H9 (cell line): ENCODE results near the gene TPP1. TPM values are rescaled to one million over a fixed set of nuclear protein-coding genes. Genes with fewer than 3 reads are reported as not detected.

Experiments
- DNase-seq: peaks from one replicate; pipeline ENCODE4 v3.0.0-alpha.2; 2017
- H2AFZ ChIP-seq: one replicate; pipeline ENCODE4 v1.6.1; 2013; ENCODE audit warnings: mild to moderate bottlenecking, low read length, control low read depth, moderate library complexity
- H2AK5ac ChIP-seq: 2 replicates; pipeline ENCODE4 v1.6.1; 2013; ENCODE audit warnings: low read length, control low read depth, mixed read lengths; ENCODE audit not compliant: insufficient read length
- H2BK120ac ChIP-seq: one replicate; pipeline ENCODE4 v1.6.1; 2013; ENCODE audit warnings: low read depth, mild to moderate bottlenecking, low read length, control low read depth, inconsistent platforms; ENCODE audit not compliant: poor library complexity, severe bottlenecking
- H2BK12ac ChIP-seq: 2 replicates; pipeline ENCODE4 v1.6.1; 2013; ENCODE audit warnings: low read length, control low read depth, mixed read lengths, low read depth; ENCODE audit not compliant: insufficient read length
- H2BK15ac ChIP-seq: 2 replicates; pipeline ENCODE4 v1.6.1; 2013; ENCODE audit warnings: low read depth, low read length, control low read depth
- H2BK20ac ChIP-seq: one replicate; pipeline ENCODE4 v1.6.1; 2013; ENCODE audit warnings: low read depth, mild to moderate bottlenecking, low read length, control low read depth, inconsistent platforms; ENCODE audit not compliant: poor library complexity, severe bottlenecking
- H2BK5ac ChIP-seq: 2 replicates; pipeline ENCODE4 v1.6.1; 2013; ENCODE audit warnings: low read length, control low read depth, mixed read lengths; ENCODE audit not compliant: insufficient read length
- H3K14ac ChIP-seq: 2 replicates; pipeline ENCODE4 v1.6.1; 2013; ENCODE audit warnings: low read length, control low read depth; ENCODE audit not compliant: insufficient read depth
- H3K18ac ChIP-seq: 2 replicates; pipeline ENCODE4 v1.6.1; 2013; ENCODE audit warnings: low read depth, mild to moderate bottlenecking, mixed read lengths, low read length, control low read depth; ENCODE audit not compliant: insufficient read length
- H3K23ac ChIP-seq: 2 replicates; pipeline ENCODE4 v1.6.1; 2013; ENCODE audit warnings: low read length, control low read depth, mixed read lengths, low read depth; ENCODE audit not compliant: insufficient read length
- H3K23me2 ChIP-seq: 2 replicates; pipeline ENCODE4 v1.6.1; 2013; ENCODE audit warnings: low read depth, mild to moderate bottlenecking, mixed read lengths, low read length, control low read depth; ENCODE audit not compliant: insufficient read length, poor library complexity, severe bottlenecking
- H3K27ac ChIP-seq: 2 replicates; pipeline ENCODE4 v1.5.1; 2013; ENCODE audit warnings: low read length, control low read depth, mixed read lengths, low read depth; ENCODE audit not compliant: insufficient read length
- H3K27me3 ChIP-seq: 2 replicates; pipeline ENCODE4 v1.6.1; 2013; ENCODE audit warnings: low read length, control low read depth, inconsistent platforms; ENCODE audit not compliant: insufficient read depth
- H3K4ac ChIP-seq: 2 replicates; pipeline ENCODE4 v1.6.1; 2013; ENCODE audit warnings: low read depth, mild to moderate bottlenecking, control low read depth, inconsistent platforms, low read length, moderate library complexity
- H3K4me1 ChIP-seq: 2 replicates; pipeline ENCODE4 v1.6.1; 2013; ENCODE audit warnings: low read length, control low read depth, inconsistent platforms; ENCODE audit not compliant: insufficient read depth
- H3K4me2 ChIP-seq: 2 replicates; pipeline ENCODE4 v1.6.1; 2013; ENCODE audit warnings: low read length, control low read depth, mixed read lengths; ENCODE audit not compliant: insufficient read length, insufficient read depth
- H3K56ac ChIP-seq: 2 replicates; pipeline ENCODE4 v1.6.1; 2013; ENCODE audit warnings: low read depth, mild to moderate bottlenecking, mixed read lengths, low read length, control low read depth; ENCODE audit not compliant: insufficient read length
- H3K79me1 ChIP-seq: 2 replicates; pipeline ENCODE4 v1.6.1; 2013; ENCODE audit warnings: low read depth, mild to moderate bottlenecking, moderate library complexity, low read length, control low read depth, inconsistent platforms; ENCODE audit not compliant: insufficient read depth, poor library complexity, severe bottlenecking
- H3K79me2 ChIP-seq: 2 replicates; pipeline ENCODE4 v1.6.1; 2013; ENCODE audit warnings: low read length, control low read depth, inconsistent platforms; ENCODE audit not compliant: insufficient read depth
- H3K9ac ChIP-seq: 2 replicates; pipeline ENCODE4 v1.6.1; 2013; ENCODE audit warnings: low read length, control low read depth, mixed read lengths; ENCODE audit not compliant: insufficient read length; ENCODE audit errors: extremely low read depth
- H3K9me3 ChIP-seq: one replicate; pipeline ENCODE4 v1.6.1; 2013; ENCODE audit warnings: low read depth, low read length, inconsistent platforms; ENCODE audit not compliant: control insufficient read depth
- H3T11ph ChIP-seq: one replicate; pipeline ENCODE4 v1.6.1; 2013; ENCODE audit warnings: mild to moderate bottlenecking, low read length, control low read depth, inconsistent platforms
- H4K20me1 ChIP-seq: one replicate; pipeline ENCODE4 v1.6.1; 2013; ENCODE audit not compliant: control insufficient read depth, insufficient read length, insufficient read depth
- H4K5ac ChIP-seq: 2 replicates; pipeline ENCODE4 v1.6.1; 2013; ENCODE audit warnings: low read depth, mild to moderate bottlenecking, mixed read lengths, low read length, control low read depth; ENCODE audit not compliant: insufficient read length
- H4K8ac ChIP-seq: replicated peaks from 2 replicates; pipeline ENCODE4 v1.6.1; 2013; ENCODE audit warnings: low read length, control low read depth, mixed read lengths, low read depth; ENCODE audit not compliant: insufficient read length
- H4K91ac ChIP-seq: 2 replicates; pipeline ENCODE4 v1.6.1; 2013; ENCODE audit warnings: low read depth, mild to moderate bottlenecking, moderate library complexity, mixed read lengths, low read length, control low read depth; ENCODE audit not compliant: insufficient read length
- H3K27ac Mint-ChIP-seq, 3 experiments: 2 replicates in 2 of 3; 3 replicates in 1 of 3; pipeline ENCODE4 v1.8.0; 2020 to 2021; ENCODE audit warnings: mixed read lengths in 3 of 3, mild to moderate bottlenecking in 1 of 3, moderate library complexity in 1 of 3
- H3K27me3 Mint-ChIP-seq: 2 replicates; pipeline ENCODE4 v1.8.0; 2021; ENCODE audit warnings: low read depth, mild to moderate bottlenecking, moderate library complexity, mixed read lengths
- H3K36me3 Mint-ChIP-seq, 3 experiments: 2 replicates in 2 of 3; 3 replicates in 1 of 3; pipeline ENCODE4 v1.8.0; 2020 to 2021; ENCODE audit warnings: low read depth in 3 of 3, mixed read lengths in 3 of 3; ENCODE audit not compliant: insufficient read depth in 1 of 3
- H3K4me1 Mint-ChIP-seq, 2 experiments: 2 replicates each; pipeline ENCODE4 v1.8.0; 2020; ENCODE audit warnings: mixed read lengths in 2 of 2
- H3K4me3 Mint-ChIP-seq, 2 experiments: 2 replicates in 1 of 2; 3 replicates in 1 of 2; pipeline ENCODE4 v1.8.0; 2020 to 2021; ENCODE audit warnings: mild to moderate bottlenecking in 2 of 2, mixed read lengths in 2 of 2, moderate library complexity in 1 of 2
- H3K9me3 Mint-ChIP-seq, 2 experiments: 2 replicates in 1 of 2; 3 replicates in 1 of 2; pipeline ENCODE4 v1.8.0; 2020; ENCODE audit warnings: mild to moderate bottlenecking in 2 of 2, mixed read lengths in 2 of 2, moderate library complexity in 1 of 2
- CTCF ChIP-seq: fragments of 200-600 bp; sonication (generic); conservative IDR thresholded peaks from 3 replicates; pipeline ENCODE4 v1.8.0; 2021; ENCODE audit warnings: antibody characterized with exemption, mild to moderate bottlenecking
- WGBS: extraction: QIAGEN DNeasy Blood & Tissue Kit; methylation state at CpG from one replicate; pipeline ENCODE4 v1.1.7; 2013; ENCODE audit warnings: missing lambda C conversion rate, low lambda C conversion rate, mixed read lengths; ENCODE audit not compliant: insufficient read length; ENCODE audit errors: extremely low coverage; 5-methylcytosine and 5-hydroxymethylcytosine counted together
- total RNA-seq: library from RNA; stranded (reverse); gene quantifications from 2 replicates; pipeline ENCODE4 v1.2.1, GENCODE V29; 2021

Gene TPP1
- total RNA-seq, 1 experiment from 2014 or later = 37.2 TPM

GRCh38 chr11:6634534-6634933 lies 15.3 kb upstream of the TPP1 start:
- Histone ChIP-seq H2AK5ac (no peak overlapping the region), H3K23me2 (peaks cover 9% of the 10 kb centered on the region), H3K4ac (no peak overlapping the region), H2BK120ac (no peak overlapping the region), H3K27me3 (peaks cover 13% of the 10 kb centered on the region; the same call in 1 of the 2 replicates), H4K8ac (no peak overlapping the region), H3K79me1 (no peaks in the 10 kb centered on the region), H3K79me2 (no peaks in the 10 kb centered on the region), H4K91ac (no peak overlapping the region), H3K23ac (no peak overlapping the region), H3K27ac (no peak overlapping the region), H3K9ac (no peak overlapping the region), H4K20me1 (no peaks in the 10 kb centered on the region), H3K4me2 (no peak overlapping the region), H2BK12ac (no peak overlapping the region), H3K9me3 (no peaks in the 10 kb centered on the region), H3T11ph (no peak overlapping the region), H2BK20ac (no peak overlapping the region), H2BK5ac (no peak overlapping the region), H3K14ac (no peak overlapping the region), H3K56ac (no peak overlapping the region), H3K18ac (no peak overlapping the region), H3K4me1 (no peaks in the 10 kb centered on the region), H2AFZ (no peak overlapping the region), H2BK15ac (no peak overlapping the region), H4K5ac (no peak overlapping the region)
- peaks cover 34% of the 10 kb centered on the region for H3K27me3 Mint-ChIP-seq
- no peak overlapping the region for H3K4me3 Mint-ChIP-seq
- H3K4me1 Mint-ChIP-seq = peaks cover 3% of the 10 kb centered on the region in 2 experiments; a peak in 2 of 4 replicates
- H3K36me3 Mint-ChIP-seq = peaks cover 0 to 13% (median 8%) of the 10 kb centered on the region in 3 experiments; a peak in 6 of 7 replicates
- TF ChIP-seq CTCF = no peak
- WGBS = no CpG with 5 or more reads among the region's 1 CpG
- no peak for DNase-seq
- H3K9me3 Mint-ChIP-seq = no peaks in the 10 kb centered on the region
- no peak overlapping the region for H3K27ac Mint-ChIP-seq
